HCT116 (cell line): ENCODE data around the gene FOXK1. TPM values are rescaled to one million over a fixed set of nuclear protein-coding genes. Genes with fewer than 3 reads are reported as not detected.

Experiments used
- ATAC-seq: fragments of 200-7000 bp; cut with Tn5 transposase; 2 replicates; pipeline ENCODE4 v1.9.1; 2020; ENCODE audit warnings: mild to moderate bottlenecking, moderate library complexity
- BruUV-seq: library from RNA; stranded (reverse); fragments of 400-500 nt; replicated peaks from 2 replicates; lab custom pipeline; 2021; lab: Mats Ljungman, UMichigan
- CTCF ChIA-PET: fragments of 300-600 bp; sonication (Branson Sonifier 250); formaldehyde crosslinking; loops from one replicate; lab custom pipeline; 2021; ENCODE audit warnings: antibody characterized with exemption; lab: Charles Lee
- POLR2A ChIA-PET: fragments of 300-600, 350-600 bp; sonication (Branson Sonifier 250); formaldehyde crosslinking; loops from one replicate; lab custom pipeline; 2021; ENCODE audit warnings: antibody characterized with exemption; lab: Charles Lee
- RAD21 ChIA-PET, 2 experiments: fragments of 300-600 bp; sonication (Branson Sonifier 250); formaldehyde crosslinking; loops; one replicate each; lab custom pipeline; 2023; ENCODE audit warnings: low total read pairs in 2 of 2; ENCODE audit not compliant: uncharacterized antibody in 2 of 2, unreplicated experiment in 2 of 2, low non-redundant PET in 1 of 2; lab: Charles Lee
- DNase-seq: peaks from one replicate; pipeline ENCODE4 v3.0.0-alpha.2; 2010; ENCODE audit warnings: low read depth, low spot score
- H2AFZ ChIP-seq: fragments of 200-600 bp; shearing (Covaris generic), sonication (generic); 2 replicates; pipeline ENCODE4 v1.6.1; 2017; ENCODE audit warnings: low read depth, mixed run types, mixed read lengths, antibody characterized with exemption, low read length; ENCODE audit not compliant: poor library complexity, severe bottlenecking
- H3K27ac ChIP-seq: 2 replicates; pipeline ENCODE4 v1.5.1; 2012; ENCODE audit warnings: low read depth, low read length
- H3K27me3 ChIP-seq: fragments of 200-600 bp; sonication (generic); 2 replicates; pipeline ENCODE4 v1.6.1; 2016; ENCODE audit warnings: mixed run types, low read length, mixed read lengths; ENCODE audit not compliant: insufficient read depth
- H3K36me3 ChIP-seq, 2 experiments: fragments of 200-500 bp in 1 of 2; fragments of 200-600 bp in 1 of 2; sonication (Bioruptor generic) in 1 of 2; sonication (generic) in 1 of 2; 2 replicates each; pipeline versions ENCODE4 v1.5.1 to v1.6.1; 2014 to 2016; ENCODE audit warnings: low read length in 2 of 2, inconsistent platforms in 1 of 2, mixed read lengths in 1 of 2, mixed run types in 1 of 2; ENCODE audit not compliant: insufficient read depth in 2 of 2, control insufficient read depth in 1 of 2
- H3K4me1 ChIP-seq, 2 experiments: fragments of 200-600 bp in 1 of 2; sonication (generic) in 1 of 2; 2 replicates each; pipeline versions ENCODE4 v1.5.1 to v1.6.1; 2012 to 2017; ENCODE audit warnings: low read length in 2 of 2, inconsistent platforms in 1 of 2, mild to moderate bottlenecking in 1 of 2, mixed read lengths in 1 of 2, mixed run types in 1 of 2, moderate library complexity in 1 of 2; ENCODE audit not compliant: insufficient read depth in 2 of 2, control insufficient read depth in 1 of 2
- H3K4me2 ChIP-seq: fragments of 200-600 bp; sonication (generic); 2 replicates; pipeline ENCODE4 v1.6.1; 2017; ENCODE audit warnings: mixed run types, low read length, mixed read lengths
- H3K4me3 ChIP-seq, 2 experiments: fragments of 200-600 bp in 1 of 2; sonication (generic) in 1 of 2; replicated peaks in 1 of 2; 2 replicates each; pipeline ENCODE4 v1.5.1; 2011 to 2016; ENCODE audit warnings: low read length in 2 of 2, control low read depth in 1 of 2, low read depth in 1 of 2, mild to moderate bottlenecking in 1 of 2, mixed read lengths in 1 of 2, mixed run types in 1 of 2
- H3K79me2 ChIP-seq: fragments of 200-600 bp; sonication (generic); 2 replicates; pipeline ENCODE4 v1.6.1; 2017; ENCODE audit warnings: mild to moderate bottlenecking, mixed run types, low read length, moderate library complexity, mixed read lengths; ENCODE audit not compliant: insufficient read depth
- H3K9ac ChIP-seq: fragments of 200-600 bp; sonication (generic); 2 replicates; pipeline ENCODE4 v1.6.1; 2016; ENCODE audit warnings: low read length, mixed read lengths
- H3K9me2 ChIP-seq: fragments of 200-600 bp; sonication (generic), shearing (Covaris generic); 2 replicates; pipeline ENCODE4 v1.6.1; 2017; ENCODE audit warnings: mixed run types, mild to moderate bottlenecking, moderate library complexity; ENCODE audit not compliant: insufficient read depth
- H3K9me3 ChIP-seq, 2 experiments: fragments of 200-500 bp in 1 of 2; fragments of 200-600 bp in 1 of 2; sonication (Bioruptor generic) in 1 of 2; sonication (generic) in 1 of 2; 2 replicates each; pipeline ENCODE4 v1.6.1; 2014 to 2017; ENCODE audit warnings: low read length in 2 of 2, mixed read lengths in 2 of 2, inconsistent platforms in 1 of 2, low read depth in 1 of 2, mild to moderate bottlenecking in 1 of 2, mixed run types in 1 of 2, moderate library complexity in 1 of 2; ENCODE audit not compliant: control insufficient read depth in 1 of 2, insufficient read depth in 1 of 2
- H4K20me1 ChIP-seq: fragments of 200-600 bp; sonication (generic), shearing (Covaris generic); 2 replicates; pipeline ENCODE4 v1.6.1; 2017; ENCODE audit warnings: mixed run types, mild to moderate bottlenecking, moderate library complexity; ENCODE audit not compliant: insufficient read depth
- ATF3 ChIP-seq: IDR thresholded peaks from 2 replicates; pipeline ENCODE4 v1.6.1; 2012
- CBX3 ChIP-seq: IDR thresholded peaks from 2 replicates; pipeline ENCODE4 v1.6.1; 2012; ENCODE audit warnings: low read depth
- CEBPB ChIP-seq: IDR thresholded peaks from 2 replicates; pipeline ENCODE4 v1.6.1; 2012; ENCODE audit warnings: low read depth
- EGR1 ChIP-seq: IDR thresholded peaks from 2 replicates; pipeline ENCODE4 v1.6.1; 2012; ENCODE audit warnings: low read depth
- EZH2 ChIP-seq: fragments of 200-600 bp; sonication (generic); IDR thresholded peaks from 2 replicates; pipeline ENCODE4 v1.6.1; 2017; ENCODE audit warnings: antibody characterized with exemption, mixed run types
- EZH2phosphoT487 ChIP-seq: fragments of 200-600 bp; IDR thresholded peaks from 2 replicates; pipeline ENCODE4 v1.6.1; 2018; ENCODE audit warnings: antibody characterized with exemption, borderline replicate concordance
- FOSL1 ChIP-seq: IDR thresholded peaks from 2 replicates; pipeline ENCODE4 v1.6.1; 2012; ENCODE audit warnings: low read depth
- JUND ChIP-seq: IDR thresholded peaks from 2 replicates; pipeline ENCODE4 v1.6.1; 2012
- MAX ChIP-seq: IDR thresholded peaks from 2 replicates; pipeline ENCODE4 v1.6.1; 2012
- POLR2A ChIP-seq: IDR thresholded peaks from 2 replicates; pipeline ENCODE4 v1.7.0; 2011; ENCODE audit warnings: borderline replicate concordance; ENCODE audit not compliant: insufficient read depth, insufficient read length; ENCODE audit errors: extremely low read depth
- POLR2AphosphoS5 ChIP-seq: IDR thresholded peaks from 2 replicates; pipeline ENCODE4 v1.6.1; 2011; ENCODE audit warnings: mild to moderate bottlenecking, low read depth, low read length, moderate library complexity
- RAD21 ChIP-seq: IDR thresholded peaks from 2 replicates; pipeline ENCODE4 v1.6.1; 2012; ENCODE audit warnings: low read depth, mild to moderate bottlenecking
- REST ChIP-seq: IDR thresholded peaks from 2 replicates; pipeline ENCODE4 v1.6.1; 2012; ENCODE audit warnings: low read depth
- SIN3A ChIP-seq: IDR thresholded peaks from 2 replicates; pipeline ENCODE4 v1.6.1; 2012; ENCODE audit warnings: low read depth
- SP1 ChIP-seq: IDR thresholded peaks from 2 replicates; pipeline ENCODE4 v1.6.1; 2012; ENCODE audit warnings: low read depth
- SRF ChIP-seq: IDR thresholded peaks from 2 replicates; pipeline ENCODE4 v1.6.1; 2012; ENCODE audit warnings: low read depth
- ZBTB33 ChIP-seq: IDR thresholded peaks from 2 replicates; pipeline ENCODE4 v1.6.1; 2011; ENCODE audit warnings: mild to moderate bottlenecking, low read length, moderate library complexity; ENCODE audit not compliant: insufficient replicate concordance; ENCODE audit errors: extremely low read depth
- ZFX ChIP-seq: fragments of 450-650 bp; IDR thresholded peaks from 2 replicates; pipeline ENCODE4 v1.6.1; 2017
- intact Hi-C: fragments of 100-400 bp; cut with micrococcal nuclease; formaldehyde crosslinking; loops from 2 replicates; pipeline ENCODE4 v1.10.0; 2022
- total RNA-seq: library from RNA; stranded (reverse); gene quantifications from one replicate; pipeline ENCODE4 v1.2.1, GENCODE V29; 2021; ENCODE audit not compliant: unreplicated experiment
- TF ChIP-seq, protein P1 (sequence below), 3 experiments: fragments of 200-600 bp in 1 of 3; sonication (generic) in 1 of 3; IDR thresholded peaks in 2 of 3; conservative IDR thresholded peaks in 1 of 3; 2 replicates each; pipeline ENCODE4 v1.5.1; 2012 to 2017; ENCODE audit warnings: low read depth in 2 of 3, low read length in 2 of 3, antibody characterized with exemption in 1 of 3, borderline replicate concordance in 1 of 3, control low read depth in 1 of 3, mild to moderate bottlenecking in 1 of 3, mixed read lengths in 1 of 3, mixed run types in 1 of 3, moderate library complexity in 1 of 3; ENCODE audit not compliant: insufficient read depth in 1 of 3

The FOXK1 gene
- total RNA-seq, 1 experiment from 2014 or later, result 60.5 TPM

GRCh38 chr7:4693749-4694148 is 11.7 kb downstream of the FOXK1 start:
- no peaks in the 10 kb centered on the region for H3K27me3 ChIP-seq
- ChIA-PET CTCF (interaction anchor here (0.5 kb wide), 1 partner anchor 212 kb away, joined by 3 read pairs; no protein-coding TSS in a partner anchor), RAD21 (no interaction called here), POLR2A (no interaction called here)
- intact Hi-C loops, result loop anchor here (5.0 kb wide), 1 partner anchor 44 kb away; no protein-coding TSS in a partner anchor
- peaks cover 0 to 5% of the 10 kb centered on the region in 2 experiments; a peak in 1 of 4 replicates for H3K36me3 ChIP-seq
- BruUV-seq, result no TSS peak
- TF ChIP-seq SP1, result no peak
- TF ChIP-seq ZFX, result no peak
- TF ChIP-seq EZH2, result no peak
- TF ChIP-seq SRF, result no peak
- TF ChIP-seq JUND, result no peak
- TF ChIP-seq RAD21, result no peak
- no peak for TF ChIP-seq ATF3
- no peak for TF ChIP-seq EGR1
- no peak for TF ChIP-seq MAX
- TF ChIP-seq POLR2A, result no peak
- TF ChIP-seq CBX3, result no peak
- TF ChIP-seq FOSL1, result no peak
- TF ChIP-seq POLR2AphosphoS5, result no peak
- no peak for TF ChIP-seq CEBPB
- TF ChIP-seq EZH2phosphoT487, result no peak
- TF ChIP-seq ZBTB33, result no peak
- TF ChIP-seq SIN3A, result no peak
- TF ChIP-seq, protein P1, sequence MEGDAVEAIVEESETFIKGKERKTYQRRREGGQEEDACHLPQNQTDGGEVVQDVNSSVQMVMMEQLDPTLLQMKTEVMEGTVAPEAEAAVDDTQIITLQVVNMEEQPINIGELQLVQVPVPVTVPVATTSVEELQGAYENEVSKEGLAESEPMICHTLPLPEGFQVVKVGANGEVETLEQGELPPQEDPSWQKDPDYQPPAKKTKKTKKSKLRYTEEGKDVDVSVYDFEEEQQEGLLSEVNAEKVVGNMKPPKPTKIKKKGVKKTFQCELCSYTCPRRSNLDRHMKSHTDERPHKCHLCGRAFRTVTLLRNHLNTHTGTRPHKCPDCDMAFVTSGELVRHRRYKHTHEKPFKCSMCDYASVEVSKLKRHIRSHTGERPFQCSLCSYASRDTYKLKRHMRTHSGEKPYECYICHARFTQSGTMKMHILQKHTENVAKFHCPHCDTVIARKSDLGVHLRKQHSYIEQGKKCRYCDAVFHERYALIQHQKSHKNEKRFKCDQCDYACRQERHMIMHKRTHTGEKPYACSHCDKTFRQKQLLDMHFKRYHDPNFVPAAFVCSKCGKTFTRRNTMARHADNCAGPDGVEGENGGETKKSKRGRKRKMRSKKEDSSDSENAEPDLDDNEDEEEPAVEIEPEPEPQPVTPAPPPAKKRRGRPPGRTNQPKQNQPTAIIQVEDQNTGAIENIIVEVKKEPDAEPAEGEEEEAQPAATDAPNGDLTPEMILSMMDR (IDR thresholded peaks at IDR 0.05 in 2 of 3, conservative IDR thresholded peaks at IDR 0.05 in 1 of 3; ENCODE audit: borderline replicate concordance in 1 of 3, insufficient read depth in 1 of 3, low read depth in 2 of 3, low read length in 2 of 3), result no peak
- TF ChIP-seq REST, result no peak
- 0 out of 2 replicates have a peak, but pooled peaks cover 8% of the 10 kb centered on the region for H4K20me1 ChIP-seq
- H3K79me2 ChIP-seq, result peaks cover 99% of the 10 kb centered on the region
- H3K9me2 ChIP-seq, result no peaks in the 10 kb centered on the region
- DNase-seq (no peak), ATAC-seq (no peak)
- no peak overlapping the region for H3K4me3 ChIP-seq
- no peak overlapping the region for H3K27ac ChIP-seq
- no peak overlapping the region for H3K9ac ChIP-seq
- H3K9me3 ChIP-seq, result no peaks in the 10 kb centered on the region
- peaks cover 9 to 21% of the 10 kb centered on the region in 2 experiments; a peak in 3 of 4 replicates for H3K4me1 ChIP-seq
- H3K4me2 ChIP-seq, result no peak overlapping the region
- H2AFZ ChIP-seq, result no peak overlapping the region
